Endothelial cell of umbilical vein (primary cell): ENCODE measurements around the gene SLC12A4. TPM values are rescaled to one million over a fixed set of nuclear protein-coding genes. Genes with fewer than 3 reads are reported as not detected.

Experiments
- BruUV-seq: library from RNA; stranded (reverse); fragments of 400-500 nt; replicated peaks from 2 replicates; lab custom pipeline; 2021; lab: Mats Ljungman, UMichigan
- CTCF ChIA-PET: fragments of 300-600, 350-600 bp; sonication (Branson Sonifier 250); formaldehyde crosslinking; loops from one replicate; lab custom pipeline; 2021; ENCODE audit warnings: antibody characterized with exemption, inconsistent platforms; lab: Charles Lee
- POLR2A ChIA-PET: fragments of 300-600, 350-600 bp; sonication (Branson Sonifier 250); formaldehyde crosslinking; loops from one replicate; lab custom pipeline; 2021; ENCODE audit warnings: antibody characterized with exemption, inconsistent platforms; lab: Charles Lee
- DNase-seq: peaks from one replicate; pipeline ENCODE4 v3.0.0-alpha.2; 2011; ENCODE audit warnings: low read depth, low spot score
- FAIRE-seq: peaks from 2 replicates; lab custom pipeline; 2011; peaks lifted over from hg19 to GRCh38; lab: Jason Lieb, UNC
- H2AFZ ChIP-seq: 2 replicates; pipeline ENCODE4 v1.6.0; 2012; ENCODE audit warnings: low read depth, low read length, control low read depth, inconsistent platforms
- H3K27ac ChIP-seq: 2 replicates; pipeline ENCODE4 v1.5.1; 2011; ENCODE audit warnings: low read depth, mild to moderate bottlenecking, control low read depth, low read length, moderate library complexity; ENCODE audit not compliant: insufficient read depth
- H3K27me3 ChIP-seq, 2 experiments: 2 replicates each; pipeline versions ENCODE4 v1.6.0 to v1.6.1; 2011; ENCODE audit warnings: low read length in 2 of 2, mixed read lengths in 1 of 2; ENCODE audit not compliant: control insufficient read depth in 2 of 2, insufficient read depth in 2 of 2
- H3K36me3 ChIP-seq, 2 experiments: 2 replicates in 1 of 2; 3 replicates in 1 of 2; pipeline ENCODE4 v1.5.1; 2011; ENCODE audit warnings: low read length in 2 of 2, mild to moderate bottlenecking in 1 of 2, moderate library complexity in 1 of 2; ENCODE audit not compliant: control insufficient read depth in 2 of 2, insufficient read depth in 2 of 2; ENCODE audit errors: extremely low read depth in 1 of 2
- H3K4me1 ChIP-seq: 3 replicates; pipeline ENCODE4 v1.5.1; 2011; ENCODE audit warnings: mild to moderate bottlenecking, low read length; ENCODE audit not compliant: control insufficient read depth, insufficient read depth; ENCODE audit errors: extremely low read depth
- H3K4me2 ChIP-seq: 2 replicates; pipeline ENCODE4 v1.6.1; 2011; ENCODE audit warnings: low read length, control low read depth, mixed read lengths; ENCODE audit not compliant: insufficient read depth
- H3K4me3 ChIP-seq, 3 experiments: fragments of 200-600 bp in 1 of 3; sonication (generic), shearing (Covaris generic) in 1 of 3; replicated peaks in 1 of 3; 2 replicates each; pipeline ENCODE4 v1.5.1; 2011 to 2016; ENCODE audit warnings: control low read depth in 3 of 3, low read length in 3 of 3, mild to moderate bottlenecking in 2 of 3, inconsistent platforms in 1 of 3, low read depth in 1 of 3, moderate library complexity in 1 of 3; ENCODE audit not compliant: insufficient read depth in 1 of 3
- H3K79me2 ChIP-seq: 2 replicates; pipeline ENCODE4 v1.6.0; 2012; ENCODE audit warnings: low read length, inconsistent platforms; ENCODE audit not compliant: control insufficient read depth, insufficient read depth
- H3K9ac ChIP-seq: replicated peaks from 2 replicates; pipeline ENCODE3; 2011; ENCODE audit warnings: low read length, control low read depth; ENCODE audit not compliant: insufficient read depth; ENCODE audit errors: extremely low read depth
- H3K9me1 ChIP-seq: replicated peaks from 3 replicates; pipeline ENCODE4 v1.6.0; 2011; ENCODE audit warnings: mild to moderate bottlenecking, low read length; ENCODE audit not compliant: control insufficient read depth, insufficient read depth; ENCODE audit errors: extremely low read depth
- H3K9me3 ChIP-seq: replicated peaks from 2 replicates; pipeline ENCODE4 v1.5.1; 2012; ENCODE audit warnings: low read length, inconsistent platforms; ENCODE audit not compliant: control insufficient read depth, insufficient read depth
- H4K20me1 ChIP-seq: replicated peaks from 2 replicates; pipeline ENCODE3; 2011; ENCODE audit warnings: mild to moderate bottlenecking, low read length; ENCODE audit not compliant: control insufficient read depth, insufficient read depth; ENCODE audit errors: extremely low read depth
- EZH2 ChIP-seq: IDR thresholded peaks from 2 replicates; pipeline ENCODE4 v1.6.1; 2012; ENCODE audit warnings: borderline replicate concordance, low read depth, mild to moderate bottlenecking, moderate library complexity, low read length, inconsistent platforms; ENCODE audit not compliant: severe bottlenecking
- FOS ChIP-seq: IDR thresholded peaks from 2 replicates; pipeline ENCODE4 v1.6.1; 2011; ENCODE audit warnings: mild to moderate bottlenecking, low read length, moderate library complexity, borderline replicate concordance; ENCODE audit not compliant: insufficient read depth
- GATA2 ChIP-seq: IDR thresholded peaks from 2 replicates; pipeline ENCODE4 v1.7.0; 2011; ENCODE audit warnings: low read depth, mild to moderate bottlenecking, moderate library complexity, mixed read lengths, low read length; ENCODE audit not compliant: insufficient read length, insufficient read depth
- JUN ChIP-seq: IDR thresholded peaks from 2 replicates; pipeline ENCODE4 v1.6.1; 2011; ENCODE audit warnings: borderline replicate concordance, low read depth; ENCODE audit not compliant: insufficient read length, insufficient read depth
- MYC ChIP-seq: IDR thresholded peaks from one replicate; pipeline ENCODE4 v1.6.1; 2011; ENCODE audit warnings: mild to moderate bottlenecking, low read depth, low read length
- POLR2A ChIP-seq: IDR thresholded peaks from 2 replicates; pipeline ENCODE4 v1.6.1; 2012; ENCODE audit warnings: low read depth, mild to moderate bottlenecking, control low read depth, low read length
- POLR2AphosphoS5 ChIP-seq: IDR thresholded peaks from 2 replicates; pipeline ENCODE4 v1.6.1; 2012; ENCODE audit warnings: low read depth, mild to moderate bottlenecking, control low read depth, low read length, moderate library complexity; ENCODE audit not compliant: insufficient read depth
- dilution Hi-C: fragments of 300-500 bp; cut with MboI; formaldehyde crosslinking; loops from one replicate; pipeline ENCODE4 v1.15.0; 2019; ENCODE audit warnings: low sequenced_read_pairs; ENCODE audit not compliant: extremely low pct_ligation_motif_present
- intact Hi-C: fragments of 100-400 bp; cut with micrococcal nuclease; formaldehyde crosslinking; loops from one replicate; pipeline ENCODE4 v1.10.0; 2022
- polyA plus RNA-seq, 4 experiments: library from polyadenylated mRNA; depleted of rRNA in 3 of 4; stranded (reverse) in 3 of 4; unstranded in 1 of 4; fragments of >200 nt; gene quantifications; 2 replicates each; pipeline versions ENCODE4 v1.2.1 to v1.2.3, GENCODE V29; 2011 to 2012; ENCODE audit warnings: missing spikeins in 1 of 4
- total RNA-seq: library from RNA; stranded (reverse); gene quantifications from 2 replicates; pipeline ENCODE4 v1.2.3, GENCODE V29; 2021
- TF ChIP-seq, protein P1 (sequence below): IDR thresholded peaks from 2 replicates; pipeline ENCODE4 v1.6.1; 2011; ENCODE audit not compliant: insufficient read depth, insufficient read length
- TF ChIP-seq, protein P2 (sequence below), 2 donors: IDR thresholded peaks; 1 replicate in 1 of 2; 2 replicates in 1 of 2; pipeline ENCODE4 v1.5.1; 2011; ENCODE audit warnings: low read length in 2 of 2, mild to moderate bottlenecking in 2 of 2, moderate library complexity in 2 of 2, control low read depth in 1 of 2, inconsistent platforms in 1 of 2, low read depth in 1 of 2; ENCODE audit not compliant: insufficient read depth in 1 of 2; ENCODE audit errors: extremely low read depth in 1 of 2

SLC12A4 gene
- total and polyA plus RNA-seq, 2 donors (not counting 3 experiments of a cell fraction or from before 2014, with no cell fraction given): 110 to 114 TPM

DNA sequence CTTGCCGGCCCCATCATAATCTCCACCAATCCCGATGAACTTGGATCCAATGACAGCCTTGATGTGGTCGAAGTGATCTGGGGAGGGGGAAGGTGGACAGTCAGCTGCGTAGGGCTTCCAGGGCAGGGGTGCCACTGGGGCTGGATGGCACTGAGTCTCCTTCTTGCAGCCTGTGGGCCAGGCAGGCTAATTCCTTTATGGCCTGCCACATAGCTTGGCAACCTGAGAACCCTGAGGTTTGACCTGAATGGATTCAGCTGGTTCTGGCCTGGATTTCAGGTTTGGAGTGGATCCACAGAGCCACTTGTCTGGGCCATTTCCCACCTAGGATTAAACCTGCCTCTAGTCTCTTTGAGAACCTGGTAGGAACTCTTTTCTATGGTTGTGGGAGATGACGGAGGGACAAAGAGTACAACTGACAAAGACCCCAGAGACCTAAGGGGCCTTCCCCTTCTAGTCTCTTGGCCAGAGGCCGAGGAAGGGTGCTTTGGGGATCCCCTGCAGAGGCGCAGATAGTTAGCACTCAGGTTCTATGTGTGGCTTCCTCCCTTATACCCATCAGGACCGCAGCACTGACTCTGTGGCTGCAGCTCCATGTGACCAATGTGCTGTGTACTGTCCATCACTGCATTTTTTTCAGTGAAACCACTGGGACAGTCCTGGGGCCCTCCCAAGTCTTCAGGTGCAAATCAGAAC lies 21.0 kb upstream of the SLC12A4 start:
- FAIRE-seq (no peak), DNase-seq (no peak)
- BruUV-seq: no TSS peak
- Histone ChIP-seq H3K27ac (no peak overlapping the region), H3K9me1 (no peaks in the 10 kb centered on the region), H3K4me1 (peaks cover 10% of the 10 kb centered on the region), H3K79me2 (no peaks in the 10 kb centered on the region), H3K4me3 (no peak overlapping the region), H2AFZ (no peak overlapping the region), H3K9ac (no peak overlapping the region), H3K9me3 (no peaks in the 10 kb centered on the region), H4K20me1 (no peaks in the 10 kb centered on the region), H3K27me3 (no peaks in the 10 kb centered on the region), H3K36me3 (no peaks in the 10 kb centered on the region), H3K4me2 (no peak overlapping the region)
- ChIA-PET POLR2A (no interaction called here), CTCF (interaction anchor here (1.0 to 2.4 kb wide), 3 partner anchors 13 to 51 kb away, joined by 3 to 6 read pairs (median 5); no protein-coding TSS in a partner anchor)
- no peak for TF ChIP-seq MYC
- TF ChIP-seq, protein P1, sequence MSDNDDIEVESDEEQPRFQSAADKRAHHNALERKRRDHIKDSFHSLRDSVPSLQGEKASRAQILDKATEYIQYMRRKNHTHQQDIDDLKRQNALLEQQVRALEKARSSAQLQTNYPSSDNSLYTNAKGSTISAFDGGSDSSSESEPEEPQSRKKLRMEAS: no peak
- TF ChIP-seq EZH2: no peak
- TF ChIP-seq GATA2: no peak
- no peak for TF ChIP-seq POLR2A
- TF ChIP-seq JUN: no peak
- TF ChIP-seq POLR2AphosphoS5: no peak
- TF ChIP-seq, protein P2, sequence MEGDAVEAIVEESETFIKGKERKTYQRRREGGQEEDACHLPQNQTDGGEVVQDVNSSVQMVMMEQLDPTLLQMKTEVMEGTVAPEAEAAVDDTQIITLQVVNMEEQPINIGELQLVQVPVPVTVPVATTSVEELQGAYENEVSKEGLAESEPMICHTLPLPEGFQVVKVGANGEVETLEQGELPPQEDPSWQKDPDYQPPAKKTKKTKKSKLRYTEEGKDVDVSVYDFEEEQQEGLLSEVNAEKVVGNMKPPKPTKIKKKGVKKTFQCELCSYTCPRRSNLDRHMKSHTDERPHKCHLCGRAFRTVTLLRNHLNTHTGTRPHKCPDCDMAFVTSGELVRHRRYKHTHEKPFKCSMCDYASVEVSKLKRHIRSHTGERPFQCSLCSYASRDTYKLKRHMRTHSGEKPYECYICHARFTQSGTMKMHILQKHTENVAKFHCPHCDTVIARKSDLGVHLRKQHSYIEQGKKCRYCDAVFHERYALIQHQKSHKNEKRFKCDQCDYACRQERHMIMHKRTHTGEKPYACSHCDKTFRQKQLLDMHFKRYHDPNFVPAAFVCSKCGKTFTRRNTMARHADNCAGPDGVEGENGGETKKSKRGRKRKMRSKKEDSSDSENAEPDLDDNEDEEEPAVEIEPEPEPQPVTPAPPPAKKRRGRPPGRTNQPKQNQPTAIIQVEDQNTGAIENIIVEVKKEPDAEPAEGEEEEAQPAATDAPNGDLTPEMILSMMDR (IDR thresholded peaks at IDR 0.05; ENCODE audit: extremely low read depth in 1 of 2, insufficient read depth in 1 of 2, low read depth in 1 of 2, low read length in 2 of 2): no peak
- TF ChIP-seq FOS: no peak
- intact Hi-C loops (no loop called here), dilution Hi-C loops (no loop called here)
